DOHH2 (cell line): ENCODE measurements around the gene KDM4D.

Experiments
- CTCF ChIP-seq: fragments of 200-600 bp; sonication (generic); IDR thresholded peaks from one replicate; pipeline ENCODE4 v1.5.1; 2014; ENCODE audit warnings: antibody characterized with exemption, mild to moderate bottlenecking, low read depth, low read length; ENCODE audit not compliant: poor library complexity, severe bottlenecking
- EZH2phosphoT487 ChIP-seq: fragments of 200-600 bp; sonication (generic); IDR thresholded peaks from 2 replicates; pipeline ENCODE4 v1.6.1; 2017; ENCODE audit warnings: borderline replicate concordance, mild to moderate bottlenecking, antibody characterized with exemption, low read length, moderate library complexity, mixed read lengths

DNA sequence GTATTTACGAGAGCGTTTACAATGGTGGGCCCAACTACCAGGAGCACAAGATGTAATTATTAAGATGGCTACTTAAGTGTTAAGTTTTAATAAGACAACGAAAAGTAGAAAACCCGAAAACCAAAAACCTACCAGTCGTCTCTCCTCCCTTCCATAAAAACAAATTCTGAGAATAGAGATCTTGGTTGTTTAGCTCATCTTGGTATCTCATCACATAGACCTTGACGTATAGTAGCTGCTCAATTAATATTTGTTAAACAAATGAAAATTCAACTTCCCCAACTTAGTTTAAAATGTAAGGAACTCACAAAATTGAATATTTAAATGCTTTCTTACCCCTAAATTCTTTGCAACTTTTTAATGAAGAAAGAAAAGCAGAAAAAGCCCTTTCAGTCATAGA, 669 bp downstream of the KDM4D start:
- TF ChIP-seq CTCF (no peak), EZH2phosphoT487 (no peak)
